Effector CD8-positive, alpha-beta T cell (primary cell): ENCODE measurements around the gene GRP.
"Not testable (repeated sequence)": the region's sequence is repeated elsewhere in the genome, so short reads cannot be mapped to it uniquely, and the experiment has no call there.

Source experiments
- DNase-seq: peaks from one replicate; lab custom pipeline; 2025; lab: John Stamatoyannopoulos, UW

The GRP gene

DNA sequence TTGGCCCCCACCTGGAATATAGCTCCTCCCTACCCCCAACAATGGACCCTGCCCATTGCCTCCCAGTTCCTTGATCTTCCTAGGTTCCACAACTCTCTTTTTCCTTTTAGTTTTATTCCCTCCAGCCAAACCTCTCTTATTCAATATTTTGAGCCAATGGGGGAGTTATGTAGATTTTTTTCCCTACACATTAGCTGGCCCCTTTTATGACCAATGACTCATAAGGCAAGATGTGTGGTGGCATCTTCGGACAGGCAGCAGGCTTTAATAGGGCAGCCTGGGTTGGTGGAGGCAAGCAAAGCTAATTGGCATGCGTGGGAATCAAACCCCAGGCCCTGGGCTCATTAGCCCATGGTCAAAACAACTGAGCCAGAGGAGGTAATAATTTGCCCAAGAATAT lies 9.2 kb downstream of the GRP start:
- no peak for DNase-seq

GRCh38 chr18:59229701-59230443 lies 9.9 kb downstream of the GRP start:
- DNase-seq: no peak

- DNase-seq: no peak
These were observed 11.2 kb downstream of the GRP start for GRCh38 chr18:59231114-59231513.

GRCh38 chr18:59231877-59232276 lies 11.9 kb downstream of the GRP start:
- no peak for DNase-seq

- DNase-seq: no peak
These were observed 12.5 kb downstream of the GRP start for GRCh38 chr18:59232309-59233016.

- DNase-seq: no peak
These were observed 13.1 kb downstream of the GRP start for GRCh38 chr18:59233017-59233410.

DNA sequence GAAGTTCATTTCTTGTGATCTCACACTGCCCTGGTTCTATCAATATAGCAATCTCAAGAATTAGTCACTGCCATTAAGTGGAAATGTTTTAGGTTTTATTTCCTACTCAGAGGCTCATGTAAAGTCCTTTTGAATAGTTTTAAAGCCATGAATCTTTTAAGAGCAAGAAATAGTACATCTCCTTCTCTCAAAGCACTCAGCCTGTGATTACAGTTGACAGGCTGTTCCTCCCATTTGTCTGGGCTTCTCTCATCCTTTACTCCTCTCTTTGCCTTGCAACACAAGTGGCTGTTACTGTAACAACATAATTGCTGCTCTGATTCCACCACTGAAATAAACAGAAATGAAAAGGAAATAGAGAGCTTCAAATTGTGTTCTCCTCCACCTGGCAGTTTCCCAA lies 18.4 kb downstream of the GRP start:
- no peak for DNase-seq

GRCh38 chr18:59239642-59240041 lies 19.7 kb downstream of the GRP start:
- DNase-seq: no peak

GRCh38 chr18:59242906-59243305 lies 22.9 kb downstream of the GRP start:
- no peak for DNase-seq

DNA sequence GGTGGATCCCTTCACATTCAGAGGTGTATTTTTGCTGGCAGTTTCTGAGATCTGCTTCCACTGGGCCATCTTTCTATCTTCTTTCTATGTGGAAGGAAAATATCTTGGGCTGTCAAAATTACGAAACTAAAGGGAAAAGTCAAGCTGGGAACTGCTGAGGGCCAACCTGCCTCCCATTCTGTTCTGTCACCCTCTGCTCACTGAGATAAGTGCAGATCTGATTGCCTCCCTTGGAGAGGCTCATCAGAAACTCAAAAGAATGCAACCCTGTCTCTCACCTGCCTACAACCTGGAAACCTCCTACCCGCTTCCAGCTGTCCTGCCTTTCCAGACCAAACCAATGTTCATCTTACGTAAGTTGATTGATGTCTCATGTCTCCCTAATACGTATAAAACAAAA lies 26.8 kb downstream of the GRP start:
- no peak for DNase-seq

- no peak for DNase-seq
These were observed 29.3 kb downstream of the GRP start for GRCh38 chr18:59249199-59249774.

GRCh38 chr18:59255491-59255890 lies 35.5 kb downstream of the GRP start:
- not testable (repeated sequence) for DNase-seq

- not testable (repeated sequence) for DNase-seq
These were observed 41.9 kb downstream of the GRP start for GRCh38 chr18:59261842-59262241.

DNA sequence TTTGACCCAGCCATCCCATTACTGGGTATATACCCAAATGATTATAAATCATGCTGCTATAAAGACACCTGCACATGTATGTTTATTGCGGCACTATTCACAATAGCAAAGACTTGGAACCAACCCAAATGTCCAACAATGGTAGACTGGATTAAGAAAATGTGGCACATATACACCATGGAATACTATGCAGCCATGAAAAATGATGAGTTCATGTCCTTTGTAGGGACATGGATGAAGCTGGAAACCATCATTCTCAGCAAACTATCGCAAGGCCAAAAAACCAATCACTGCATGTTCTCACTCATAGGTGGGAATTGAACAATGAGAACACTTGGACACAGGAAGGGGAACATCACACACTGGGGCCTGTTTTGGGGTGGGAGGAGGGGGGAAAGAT lies 42.3 kb downstream of the GRP start:
- DNase-seq: not testable (repeated sequence)

GRCh38 chr18:59263661-59264060 lies 43.7 kb downstream of the GRP start:
- DNase-seq: no peak

- no peak for DNase-seq
These were observed 44.2 kb downstream of the GRP start for GRCh38 chr18:59264121-59264571.

GRCh38 chr18:59264651-59265245 lies 44.8 kb downstream of the GRP start:
- DNase-seq: no peak

DNA sequence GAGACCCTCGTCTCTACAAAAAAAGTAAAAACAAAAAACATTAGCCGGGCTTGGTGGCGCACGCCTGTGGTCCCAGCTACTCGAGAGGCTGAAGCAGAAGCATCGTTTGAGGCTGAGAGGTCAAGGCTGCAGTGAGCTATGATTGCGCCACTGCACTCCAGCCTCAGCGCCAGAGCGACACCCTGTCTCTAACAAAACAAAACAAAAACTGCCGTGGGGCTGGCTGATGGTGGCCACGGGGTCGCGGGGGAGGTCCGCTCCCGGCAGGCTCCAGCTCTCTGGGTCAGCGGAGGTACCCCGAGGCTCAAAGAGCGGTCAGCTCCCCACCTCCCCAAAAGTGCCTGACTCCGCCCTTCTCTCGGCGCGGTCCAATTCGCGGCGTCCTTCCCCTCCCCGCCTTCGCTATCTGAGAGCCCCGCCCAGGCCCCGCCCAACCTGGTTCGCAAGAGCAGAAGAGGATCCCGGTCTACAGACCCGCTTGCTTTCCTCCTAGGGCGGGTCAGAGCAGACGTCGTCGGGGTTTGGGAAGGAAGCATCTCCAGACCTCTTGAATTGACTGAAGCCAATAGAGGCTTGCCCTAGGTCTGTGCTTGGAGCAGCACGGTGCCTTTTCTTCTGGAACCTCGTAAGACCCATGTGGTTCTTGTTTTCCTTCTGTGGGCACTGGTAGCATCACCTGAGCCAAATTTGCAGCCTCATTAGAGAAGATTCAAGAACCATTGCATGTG lies 45.5 kb downstream of the GRP start:
- DNase-seq: no peak

DNA sequence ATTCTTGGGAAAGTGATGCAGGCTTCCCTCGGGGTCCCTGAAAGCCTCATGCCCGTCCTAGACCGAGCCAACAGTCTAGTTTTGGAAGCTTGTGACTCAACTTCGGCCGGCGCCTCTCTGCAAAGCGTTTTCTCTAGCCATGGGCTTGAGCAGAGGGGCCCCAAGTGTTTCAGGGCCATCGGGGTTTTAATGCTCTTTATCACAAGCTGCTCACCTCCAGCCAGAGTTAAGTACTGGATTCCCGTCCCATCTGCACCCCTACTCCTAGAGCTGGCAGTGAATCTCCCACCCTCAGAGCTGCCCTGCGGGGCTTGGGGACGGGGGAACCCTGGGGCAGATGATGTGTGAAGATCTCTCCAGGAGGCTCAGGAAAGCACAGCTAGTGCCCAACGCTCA lies 46.0 kb downstream of the GRP start:
- DNase-seq: no peak

- DNase-seq: no peak
These were observed 46.5 kb downstream of the GRP start for GRCh38 chr18:59266459-59266858.

DNA sequence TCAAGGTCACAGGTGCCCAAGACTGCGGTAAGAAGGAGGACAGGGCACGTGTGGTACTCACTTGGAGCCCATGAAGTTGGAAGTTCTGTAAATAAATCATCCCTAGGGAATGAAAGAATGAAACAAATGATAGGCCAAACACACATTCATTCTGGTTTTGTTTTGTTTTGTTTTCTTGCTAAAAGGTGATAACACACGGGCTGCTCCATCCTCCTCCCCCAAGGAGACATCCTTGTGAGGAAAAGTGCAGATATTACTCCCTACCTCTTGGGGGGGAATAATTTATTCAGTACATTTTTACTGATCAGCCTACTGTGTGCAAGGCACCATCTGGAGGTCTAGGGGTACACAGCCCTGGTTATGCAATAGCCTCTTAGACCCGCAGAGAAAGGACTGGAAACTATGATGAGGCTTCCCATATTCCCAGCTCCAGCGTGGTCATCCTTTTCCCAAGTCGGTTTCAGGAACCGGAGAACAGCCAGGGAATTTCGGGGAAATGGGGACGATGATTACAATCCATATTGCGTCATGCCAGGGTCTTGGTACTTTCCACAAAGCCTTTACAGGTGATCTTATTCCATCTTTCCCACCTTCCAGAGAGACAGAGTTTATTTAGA lies 47.0 kb downstream of the GRP start:
- DNase-seq: no peak
